Measurements from ENCODE around the gene TOR4A. TPM values are rescaled to one million over a fixed set of nuclear protein-coding genes. Genes with fewer than 3 reads are reported as not detected.

Gene TOR4A
- total RNA-seq, 2 experiments from 2014 or later: 0.67 to 0.80 TPM

DNA sequence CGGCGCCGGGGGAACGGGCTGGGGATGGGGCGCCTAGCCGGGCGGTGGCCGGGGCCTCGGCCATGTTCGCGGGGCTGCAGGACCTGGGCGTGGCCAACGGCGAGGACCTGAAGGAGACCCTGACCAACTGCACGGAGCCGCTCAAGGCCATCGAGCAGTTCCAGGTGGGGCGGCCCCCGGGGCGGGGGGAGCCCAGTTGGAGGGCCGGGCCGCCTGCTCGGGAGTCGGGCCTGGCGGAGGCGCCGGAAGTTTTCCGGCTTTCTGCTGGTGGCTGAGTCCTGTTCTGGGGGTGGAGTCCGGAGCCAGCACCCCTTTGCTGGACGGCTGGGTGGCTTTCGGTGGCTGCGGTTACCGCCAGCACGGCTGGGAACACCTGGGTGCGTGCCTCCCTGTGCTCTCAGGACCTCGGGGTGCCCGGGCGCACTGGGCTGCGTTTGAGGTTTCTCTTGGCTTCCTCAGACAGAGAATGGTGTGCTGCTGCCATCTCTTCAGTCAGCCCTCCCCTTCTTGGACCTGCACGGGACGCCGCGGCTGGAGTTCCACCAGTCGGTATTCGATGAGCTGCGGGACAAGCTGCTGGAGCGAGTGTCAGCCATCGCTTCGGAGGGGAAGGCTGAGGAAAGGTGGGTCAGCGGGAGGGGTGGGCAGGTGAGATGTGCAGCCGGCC lies 21.9 kb upstream of the TOR4A start:
- peak overlapping the region; percentile 94 for H3K4me3 Mint-ChIP-seq
- H3K27ac Mint-ChIP-seq: peak overlapping the region; percentile 49
- DNase-seq (peak in 3 of 14 experiments; percentile 32 to 46 (median 39)), ATAC-seq (ENCODE audit: poor library complexity) (peak; percentile 26)
- H3K9me3 ChIP-seq (ENCODE audit: control insufficient read depth in 1 of 2, insufficient read depth in 1 of 2, low read length in 2 of 2): no peaks in the 10 kb centered on the region
- H3K27ac ChIP-seq (ENCODE audit: low read depth in 1 of 2, low read length in 2 of 2): no peak overlapping the region
- peaks cover 20% of the 10 kb centered on the region for H3K36me3 ChIP-seq (ENCODE audit: insufficient read depth, low read length)
- POLR2A ChIA-PET: interaction anchor here (0.6 to 4.7 kb wide), 15 partner anchors 11 to 349 kb away, joined by 3 to 63 read pairs (median 5); partner anchors contain the start of genes ANAPC2, EXD3, MAN1B1 and NOXA1
- no peak for TF ChIP-seq CTCF (IDR thresholded peaks at IDR 0.05)
- intact Hi-C loops (cut with DNase I, micrococcal nuclease): loop anchor here in 1 of 2 experiments (1.0 to 5.0 kb wide), 3 partner anchors 14 to 1288 kb away; partner anchors contain the start of genes EXD3, NOXA1 and TUBB4B
- H3K36me3 Mint-ChIP-seq (ENCODE audit: low read depth): peaks cover 12% of the 10 kb centered on the region
- peaks cover 16% of the 10 kb centered on the region for H3K4me1 Mint-ChIP-seq (ENCODE audit: low read depth)
- H3K9me3 Mint-ChIP-seq: no peaks in the 10 kb centered on the region
- CTCF ChIA-PET: interaction anchor here (1.0 to 2.9 kb wide), 4 partner anchors 13 to 220 kb away, joined by 3 to 18 read pairs (median 6); no protein-coding TSS in a partner anchor
- no peaks in the 10 kb centered on the region for H3K27me3 ChIP-seq (ENCODE audit: control insufficient read depth in 1 of 2, insufficient read depth in 2 of 2, low read length in 2 of 2)
- H3K4me1 ChIP-seq (ENCODE audit: insufficient read depth, low read length): peaks cover 25% of the 10 kb centered on the region
- peak overlapping the region; percentile 90 for H3K4me3 ChIP-seq (ENCODE audit: low read length)
- H3K27me3 Mint-ChIP-seq: no peaks in the 10 kb centered on the region

GRCh38 chr9:137256362-137256761 lies 21.2 kb upstream of the TOR4A start:
- ATAC-seq (ENCODE audit: poor library complexity) (no peak), DNase-seq (peak in 1 of 14 experiments; percentile 2)
- Mint-ChIP-seq H3K4me1 (ENCODE audit: low read depth) (peaks cover 16% of the 10 kb centered on the region), H3K36me3 (ENCODE audit: low read depth) (peaks cover 13% of the 10 kb centered on the region), H3K4me3 (peak overlapping the region; percentile 94), H3K27me3 (no peaks in the 10 kb centered on the region), H3K9me3 (no peaks in the 10 kb centered on the region), H3K27ac (no peak overlapping the region)
- peaks cover 20% of the 10 kb centered on the region for H3K36me3 ChIP-seq (ENCODE audit: insufficient read depth, low read length)
- intact Hi-C loops (cut with DNase I, micrococcal nuclease): loop anchor here in 1 of 2 experiments (5.0 kb wide), 1 partner anchor 1289 kb away; no protein-coding TSS in a partner anchor
- peaks cover 25% of the 10 kb centered on the region for H3K4me1 ChIP-seq (ENCODE audit: insufficient read depth, low read length)
- POLR2A ChIA-PET: interaction anchor here (0.6 to 4.7 kb wide), 8 partner anchors 11 to 170 kb away, joined by 3 to 63 read pairs (median 6); partner anchors contain the start of genes MAN1B1, RNF208, TPRN and TUBB4B
- CTCF ChIA-PET: interaction anchor here (0.9 to 2.1 kb wide), 3 partner anchors 20 to 221 kb away, joined by 3 to 7 read pairs (median 3); partner anchors contain the start of gene NRARP
- no peaks in the 10 kb centered on the region for H3K27me3 ChIP-seq (ENCODE audit: control insufficient read depth in 1 of 2, insufficient read depth in 2 of 2, low read length in 2 of 2)
- H3K27ac ChIP-seq (ENCODE audit: low read depth in 1 of 2, low read length in 2 of 2): no peak overlapping the region
- no peak for TF ChIP-seq CTCF (IDR thresholded peaks at IDR 0.05)
- H3K4me3 ChIP-seq (ENCODE audit: low read length): peak overlapping the region; percentile 90
- no peaks in the 10 kb centered on the region for H3K9me3 ChIP-seq (ENCODE audit: control insufficient read depth in 1 of 2, insufficient read depth in 1 of 2, low read length in 2 of 2)

GRCh38 chr9:137256856-137257255 lies 20.7 kb upstream of the TOR4A start:
- POLR2A ChIA-PET: interaction anchor here (0.6 to 4.7 kb wide), 3 partner anchors 17 to 171 kb away, joined by 3 to 63 read pairs (median 11); partner anchors contain the start of genes MAN1B1 and TUBB4B
- H3K4me1 Mint-ChIP-seq (ENCODE audit: low read depth): peaks cover 16% of the 10 kb centered on the region

More at GRCh38 chr9:137256856-137257255, 20.7 kb upstream of the TOR4A start:
- CTCF ChIA-PET: interaction anchor here (0.9 to 2.1 kb wide), 2 partner anchors 20 to 45 kb away, joined by 3 to 7 read pairs; partner anchors contain the start of gene NRARP
- Mint-ChIP-seq H3K27me3 (no peaks in the 10 kb centered on the region), H3K4me3 (peak overlapping the region; percentile 94), H3K9me3 (no peaks in the 10 kb centered on the region), H3K36me3 (ENCODE audit: low read depth) (peaks cover 18% of the 10 kb centered on the region), H3K27ac (no peak overlapping the region)
- Histone ChIP-seq H3K4me1 (ENCODE audit: insufficient read depth, low read length) (peaks cover 25% of the 10 kb centered on the region), H3K27ac (ENCODE audit: low read depth in 1 of 2, low read length in 2 of 2) (no peak overlapping the region), H3K27me3 (ENCODE audit: control insufficient read depth in 1 of 2, insufficient read depth in 2 of 2, low read length in 2 of 2) (no peaks in the 10 kb centered on the region), H3K9me3 (ENCODE audit: control insufficient read depth in 1 of 2, insufficient read depth in 1 of 2, low read length in 2 of 2) (no peaks in the 10 kb centered on the region), H3K4me3 (ENCODE audit: low read length) (no peak overlapping the region), H3K36me3 (ENCODE audit: insufficient read depth, low read length) (peaks cover 20% of the 10 kb centered on the region)
- TF ChIP-seq CTCF (IDR thresholded peaks at IDR 0.05): no peak
- intact Hi-C loops (cut with DNase I, micrococcal nuclease): loop anchor here in 1 of 2 experiments (5.0 kb wide), 1 partner anchor 1290 kb away; no protein-coding TSS in a partner anchor
- ATAC-seq (ENCODE audit: poor library complexity) (no peak), DNase-seq (peak in 1 of 14 experiments; percentile 1)

All from CD4-positive, alpha-beta T cell (primary cell).